ENCODE measurements around the gene ZNRF3. TPM values are rescaled to one million over a fixed set of nuclear protein-coding genes. Genes with fewer than 3 reads are reported as not detected.

The ZNRF3 gene
- total RNA-seq, 6 experiments from 2014 or later, result 5.8 to 9.2 (median 6.9) TPM

GRCh38 chr22:28921585-28921879, 38.2 kb downstream of the ZNRF3 start:
- no peaks in the 10 kb centered on the region for H3K9me3 ChIP-seq
- DNase-seq (no peak), ATAC-seq (no peak)
- intact Hi-C loops (cut with DNase I), result no loop called here
- TF ChIP-seq CTCF (IDR thresholded peaks at IDR 0.05) (no peak), POLR2A (IDR thresholded peaks at IDR 0.05) (no peak)
- peaks cover 0 to 49% (median 8%) of the 10 kb centered on the region in 4 donors for H3K4me1 ChIP-seq
- WGBS (ENCODE audit: insufficient coverage, low coverage, low lambda C conversion rate, missing lambda C conversion rate), result 64% methylated on average over 1 of the region's 1 CpG
- no peaks in the 10 kb centered on the region for H3K27me3 ChIP-seq
- peak overlapping the region in 1 of 3 donors; percentile 50 for H3K27ac ChIP-seq
- no peaks in the 10 kb centered on the region for H3K36me3 ChIP-seq
- no peak overlapping the region for H3K4me3 ChIP-seq

- 62% methylated on average over 8 of the region's 8 CpGs for WGBS (ENCODE audit: insufficient coverage, low coverage, low lambda C conversion rate, missing lambda C conversion rate)
- no peaks in the 10 kb centered on the region for H3K27me3 ChIP-seq
- H3K27ac ChIP-seq, result peak overlapping the region in 1 of 3 donors; percentile 61
- no peaks in the 10 kb centered on the region for H3K36me3 ChIP-seq
- ATAC-seq, result no peak
- no peak overlapping the region for H3K4me3 ChIP-seq
- H3K4me1 ChIP-seq, result peaks cover 0 to 54% (median 6%) of the 10 kb centered on the region in 4 donors
- TF ChIP-seq CTCF (IDR thresholded peaks at IDR 0.05) (no peak), POLR2A (IDR thresholded peaks at IDR 0.05) (no peak)
- DNase-seq, result no peak
- H3K9me3 ChIP-seq, result no peaks in the 10 kb centered on the region
- intact Hi-C loops (cut with DNase I), result no loop called here
Observed at GRCh38 chr22:28922540-28923244, 39.3 kb downstream of the ZNRF3 start.

GRCh38 chr22:28923826-28924732, 40.7 kb downstream of the ZNRF3 start:
- Histone ChIP-seq H3K36me3 (no peaks in the 10 kb centered on the region), H3K27ac (peak overlapping the region in 2 of 3 donors; percentile 37 to 85), H3K4me3 (peak overlapping the region in 1 of 3 donors; percentile 12), H3K9me3 (no peaks in the 10 kb centered on the region), H3K4me1 (peaks cover 0 to 51% (median 4%) of the 10 kb centered on the region in 4 donors), H3K27me3 (no peaks in the 10 kb centered on the region)
- no peak for TF ChIP-seq POLR2A (IDR thresholded peaks at IDR 0.05)
- TF ChIP-seq CTCF (IDR thresholded peaks at IDR 0.05), result no peak
- ATAC-seq (peak; percentile 86 to 90 (median 88)), DNase-seq (peak; percentile 82 to 94 (median 92))
- intact Hi-C loops (cut with DNase I), result no loop called here
- 25% methylated on average over 12 of the region's 24 CpGs for WGBS (ENCODE audit: insufficient coverage, low coverage, low lambda C conversion rate, missing lambda C conversion rate)

- Histone ChIP-seq H3K27me3 (no peaks in the 10 kb centered on the region), H3K4me1 (peaks cover 0 to 54% (median 4%) of the 10 kb centered on the region in 4 donors), H3K4me3 (no peak overlapping the region), H3K9me3 (no peaks in the 10 kb centered on the region), H3K36me3 (no peaks in the 10 kb centered on the region), H3K27ac (no peak overlapping the region)
- ATAC-seq (no peak), DNase-seq (no peak)
- intact Hi-C loops (cut with DNase I), result no loop called here
- TF ChIP-seq POLR2A (IDR thresholded peaks at IDR 0.05) (no peak), CTCF (IDR thresholded peaks at IDR 0.05) (no peak)
- 79% methylated on average over 2 of the region's 2 CpGs for WGBS (ENCODE audit: insufficient coverage, low coverage, low lambda C conversion rate, missing lambda C conversion rate)
Observed at GRCh38 chr22:28925916-28926315, 42.5 kb downstream of the ZNRF3 start.
